22Rv1 (cell line): ENCODE data around the gene PPP6R2.

Source experiments
- H3K27ac ChIP-seq: fragments of 450-650 bp; 2 replicates; pipeline ENCODE4 v1.5.1; 2017
- ZFX ChIP-seq: fragments of 450-650 bp; IDR thresholded peaks from 2 replicates; pipeline ENCODE4 v1.6.1; 2017; ENCODE audit warnings: antibody characterized with exemption, borderline replicate concordance
- TF ChIP-seq, protein P1 (sequence below): fragments of 450-650 bp; IDR thresholded peaks from 2 replicates; pipeline ENCODE4 v1.5.1; 2017; ENCODE audit warnings: mild to moderate bottlenecking

Gene PPP6R2

DNA sequence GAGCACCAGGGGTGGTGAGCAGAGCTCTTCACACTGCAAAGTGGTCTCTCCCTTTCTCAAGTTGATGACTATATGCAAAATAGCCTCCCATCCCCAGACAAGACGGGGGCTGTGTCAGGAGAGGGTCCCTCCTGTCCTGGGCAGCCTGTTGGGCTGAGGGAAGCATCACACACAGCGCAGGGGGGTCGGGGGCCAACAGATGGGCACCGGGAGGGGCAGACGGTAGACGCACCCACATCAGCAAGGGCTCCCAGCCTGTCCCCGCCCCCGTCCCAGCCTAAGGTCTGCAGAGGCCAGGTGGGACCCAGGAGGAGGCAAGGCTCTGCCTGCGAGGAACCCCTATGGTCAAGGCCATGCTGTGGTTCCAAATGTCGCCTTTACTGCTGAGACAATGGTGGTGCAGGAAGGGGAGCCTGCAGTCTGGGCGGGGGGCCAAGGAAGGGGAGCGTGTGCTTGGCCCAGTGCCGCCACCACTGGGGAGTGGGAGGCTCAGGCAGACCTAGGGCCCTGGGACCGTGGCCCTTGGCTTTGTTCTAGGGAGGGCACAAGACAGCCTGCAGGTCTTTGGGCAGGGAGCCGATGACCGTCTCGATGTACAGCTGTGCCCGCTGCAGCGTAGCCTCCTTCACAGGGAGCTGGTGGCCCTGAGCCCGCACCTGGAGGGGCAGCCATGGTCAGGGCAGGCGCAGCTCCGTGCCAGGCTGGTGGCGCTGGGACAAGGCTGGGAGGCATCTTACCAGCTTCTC lies 31.3 kb upstream of the PPP6R2 start:
- TF ChIP-seq ZFX, result no peak
- TF ChIP-seq, protein P1, sequence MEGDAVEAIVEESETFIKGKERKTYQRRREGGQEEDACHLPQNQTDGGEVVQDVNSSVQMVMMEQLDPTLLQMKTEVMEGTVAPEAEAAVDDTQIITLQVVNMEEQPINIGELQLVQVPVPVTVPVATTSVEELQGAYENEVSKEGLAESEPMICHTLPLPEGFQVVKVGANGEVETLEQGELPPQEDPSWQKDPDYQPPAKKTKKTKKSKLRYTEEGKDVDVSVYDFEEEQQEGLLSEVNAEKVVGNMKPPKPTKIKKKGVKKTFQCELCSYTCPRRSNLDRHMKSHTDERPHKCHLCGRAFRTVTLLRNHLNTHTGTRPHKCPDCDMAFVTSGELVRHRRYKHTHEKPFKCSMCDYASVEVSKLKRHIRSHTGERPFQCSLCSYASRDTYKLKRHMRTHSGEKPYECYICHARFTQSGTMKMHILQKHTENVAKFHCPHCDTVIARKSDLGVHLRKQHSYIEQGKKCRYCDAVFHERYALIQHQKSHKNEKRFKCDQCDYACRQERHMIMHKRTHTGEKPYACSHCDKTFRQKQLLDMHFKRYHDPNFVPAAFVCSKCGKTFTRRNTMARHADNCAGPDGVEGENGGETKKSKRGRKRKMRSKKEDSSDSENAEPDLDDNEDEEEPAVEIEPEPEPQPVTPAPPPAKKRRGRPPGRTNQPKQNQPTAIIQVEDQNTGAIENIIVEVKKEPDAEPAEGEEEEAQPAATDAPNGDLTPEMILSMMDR, result no peak
- H3K27ac ChIP-seq, result no peak overlapping the region

DNA sequence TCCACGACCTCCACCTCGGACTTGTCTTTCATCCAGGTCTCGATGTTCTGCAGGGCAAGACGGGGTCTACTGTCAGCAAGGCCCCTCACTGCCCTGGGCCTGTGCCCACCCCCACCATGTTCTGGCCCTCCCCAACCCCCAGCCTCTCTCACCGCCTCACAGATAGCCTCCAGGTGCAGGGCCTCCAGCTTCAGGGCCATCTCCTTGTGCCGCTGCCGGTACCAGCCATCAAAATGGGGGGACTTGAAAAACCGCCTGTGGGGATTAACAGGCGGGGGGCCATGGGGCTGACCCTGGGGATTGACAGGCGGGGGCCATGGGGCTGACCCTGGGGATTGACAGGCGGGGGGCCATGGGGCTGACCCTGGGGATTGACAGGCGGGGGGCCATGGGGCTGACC lies 30.8 kb upstream of the PPP6R2 start:
- no peak overlapping the region for H3K27ac ChIP-seq
- no peak for TF ChIP-seq ZFX
- TF ChIP-seq, protein P1, result no peak

DNA sequence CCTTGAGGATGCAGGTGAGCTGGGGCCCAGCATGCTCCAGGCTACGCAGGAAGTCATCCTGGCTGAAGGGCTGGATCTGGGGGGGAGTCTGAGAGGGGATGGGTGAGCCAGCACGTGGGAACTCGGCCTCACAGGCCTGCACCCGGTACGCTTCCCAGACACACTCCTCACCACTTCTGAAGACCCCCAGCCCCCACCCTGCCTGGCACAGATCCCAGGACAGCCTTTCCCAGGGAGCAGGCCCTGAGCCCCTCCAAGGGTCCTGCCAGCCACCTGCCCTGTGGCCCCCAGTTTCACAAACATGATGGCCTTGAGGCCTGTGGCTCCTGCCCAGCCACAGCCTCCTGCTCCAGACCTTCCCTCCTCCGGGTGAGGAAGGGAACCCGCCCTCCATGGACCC lies 30.1 kb upstream of the PPP6R2 start:
- TF ChIP-seq, protein P1, result no peak
- no peak overlapping the region for H3K27ac ChIP-seq

DNA sequence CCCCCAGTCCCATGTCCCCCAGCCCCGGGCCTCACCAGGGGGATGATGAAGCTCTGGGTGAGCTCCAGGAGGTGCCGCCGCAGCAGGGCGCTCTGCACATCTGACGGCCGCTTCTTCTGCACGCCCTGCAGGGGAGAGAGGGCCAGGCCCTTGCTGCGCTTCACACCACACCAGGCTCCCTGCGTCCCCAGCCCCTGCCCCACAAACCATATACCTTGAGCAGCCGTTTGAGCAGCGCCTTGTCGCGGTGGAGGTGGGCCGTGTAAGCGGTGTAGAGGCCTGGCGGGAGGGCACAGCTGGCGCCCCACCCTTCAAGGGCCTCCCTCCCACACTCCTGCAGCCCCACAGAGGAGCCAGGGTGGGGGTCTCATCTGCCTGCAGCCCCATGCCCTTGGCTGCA lies 29.5 kb upstream of the PPP6R2 start:
- no peak overlapping the region for H3K27ac ChIP-seq
- TF ChIP-seq, protein P1, result no peak
- no peak for TF ChIP-seq ZFX

DNA sequence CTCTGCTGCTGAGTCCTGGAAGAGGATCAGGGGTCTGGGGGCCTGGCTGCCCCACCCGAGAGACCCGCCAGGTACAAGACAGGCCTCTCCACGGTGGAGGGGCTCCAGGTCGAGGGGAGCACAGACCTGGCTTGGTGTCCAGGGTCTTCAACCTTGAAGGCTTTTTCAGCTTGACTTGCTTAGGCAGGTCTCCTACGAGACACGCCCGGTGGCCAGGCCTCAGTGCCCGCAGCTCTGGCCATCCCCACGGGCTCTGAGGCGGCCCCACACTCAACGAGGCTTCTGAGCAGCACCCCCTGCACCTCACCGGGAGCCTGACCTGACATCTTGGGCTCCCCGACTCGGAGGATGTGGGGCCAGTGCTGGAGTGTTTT lies 29.1 kb upstream of the PPP6R2 start:
- TF ChIP-seq ZFX, result no peak
- TF ChIP-seq, protein P1, result no peak
- 0 out of 2 replicates have a peak overlapping the region, but pooled peaks have one; percentile 25 for H3K27ac ChIP-seq

DNA sequence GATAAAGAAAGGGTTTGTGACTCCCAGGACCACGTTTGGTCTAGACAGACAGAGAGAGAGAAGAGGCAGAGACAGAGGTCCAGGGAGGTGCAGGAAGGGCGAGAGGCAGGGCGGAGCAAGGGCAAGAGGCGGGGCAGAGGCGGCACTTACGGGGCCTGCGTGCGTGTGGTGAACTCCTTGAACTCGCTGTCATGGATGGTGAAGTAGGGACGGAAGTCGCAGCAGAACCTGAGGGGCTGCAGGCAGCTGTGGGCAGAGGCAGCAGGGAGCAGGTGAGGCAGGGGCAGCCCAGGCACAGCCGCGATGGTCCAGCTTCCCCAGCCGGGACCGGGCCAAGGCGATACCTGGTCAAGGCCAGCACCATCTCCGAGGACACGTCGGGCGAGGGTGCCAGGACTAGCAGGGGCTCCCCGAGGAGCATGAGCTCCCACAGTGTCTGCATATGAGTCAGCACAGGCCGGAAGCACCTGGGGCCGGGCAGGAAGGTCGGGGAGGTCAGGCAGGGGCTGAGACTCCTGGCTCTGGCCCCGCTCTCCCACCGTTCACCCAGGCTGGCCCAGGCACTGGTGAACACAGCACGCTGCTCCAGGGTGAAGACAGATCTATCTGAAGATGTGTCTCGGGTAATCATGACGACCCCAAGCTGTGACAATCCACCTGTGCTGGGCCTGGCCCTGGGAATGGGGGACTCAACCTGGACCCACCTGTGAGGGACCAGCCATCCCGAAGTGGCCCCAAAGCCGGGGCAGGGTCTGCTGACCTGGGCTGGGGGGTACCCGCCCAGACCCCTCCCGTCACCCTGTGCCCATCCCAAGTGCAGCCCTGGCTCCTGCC lies 28.5 kb upstream of the PPP6R2 start:
- TF ChIP-seq, protein P1, result no peak
- TF ChIP-seq ZFX, result no peak
- 0 out of 2 replicates have a peak overlapping the region, but pooled peaks have one; percentile 25 for H3K27ac ChIP-seq
